IMR-90 (cell line): ENCODE results near the gene KAZN.

Source experiments
- CTCF ChIP-seq: conservative IDR thresholded peaks from 2 replicates; pipeline ENCODE4 v1.5.1; 2012; ENCODE audit warnings: mild to moderate bottlenecking, low read depth, low read length, improper control_type of control experiment
- POLR2A ChIP-seq: IDR thresholded peaks from 2 replicates; pipeline ENCODE4 v1.6.1; 2012; ENCODE audit warnings: mild to moderate bottlenecking, low read depth, low read length

GRCh38 chr1:14815175-14815877 lies 216.8 kb downstream of the KAZN start:
- no peak for TF ChIP-seq POLR2A
- no peak for TF ChIP-seq CTCF
